B cell (primary cell): Measurements from ENCODE around the gene LCE5A. TPM values are rescaled to one million over a fixed set of nuclear protein-coding genes. Genes with fewer than 3 reads are reported as not detected.

Experiments
- ATAC-seq: fragments of 200-7000 bp; cut with Tn5 transposase; one replicate; pipeline ENCODE4 v1.10.0; 2021; ENCODE audit warnings: low read depth, mild to moderate bottlenecking, moderate number of reproducible peaks, moderate library complexity
- CTCF ChIA-PET: fragments of 350-600 bp; sonication (Branson Sonifier 250); formaldehyde crosslinking; loops from one replicate; lab custom pipeline; 2021; ENCODE audit warnings: antibody characterized with exemption, inconsistent platforms; lab: Charles Lee
- POLR2A ChIA-PET: fragments of 350-600 bp; sonication (Branson Sonifier 250); formaldehyde crosslinking; loops from one replicate; lab custom pipeline; 2021; ENCODE audit warnings: antibody characterized with exemption; lab: Charles Lee
- DNase-seq: peaks from one replicate; pipeline ENCODE4 v3.0.0; 2013
- H2AFZ ChIP-seq: 2 replicates; pipeline ENCODE4 v1.6.1; 2012; ENCODE audit warnings: mild to moderate bottlenecking, low read depth, low read length; ENCODE audit not compliant: insufficient read depth, poor library complexity, severe bottlenecking
- H3K27ac ChIP-seq, 2 donors: 1 replicate in 1 of 2; 2 replicates in 1 of 2; pipeline ENCODE4 v1.5.1; 2012 to 2013; ENCODE audit warnings: low read length in 2 of 2, mild to moderate bottlenecking in 2 of 2, moderate library complexity in 1 of 2
- H3K27me3 ChIP-seq, 4 experiments: fragments of 200-600 bp in 1 of 4; sonication (generic) in 1 of 4; replicated peaks in 1 of 4; 1 replicate in 2 of 4; 2 replicates in 2 of 4; pipeline versions ENCODE4 v1.6.1 to v1.7.0; 2013 to 2016; ENCODE audit warnings: low read length in 3 of 4, mild to moderate bottlenecking in 2 of 4, mixed read lengths in 1 of 4, moderate library complexity in 1 of 4; ENCODE audit not compliant: insufficient read depth in 4 of 4, control insufficient read depth in 3 of 4; ENCODE audit errors: control extremely low read depth in 1 of 4
- H3K36me3 ChIP-seq, 2 experiments: replicated peaks in 1 of 2; 1 replicate in 1 of 2; 2 replicates in 1 of 2; pipeline versions ENCODE4 v1.6.1 to v1.7.1; 2013; ENCODE audit warnings: low read length in 1 of 2; ENCODE audit not compliant: insufficient read depth in 2 of 2, control insufficient read depth in 1 of 2; ENCODE audit errors: control extremely low read depth in 1 of 2, extremely low read depth in 1 of 2
- H3K4me1 ChIP-seq, 2 donors: fragments of 200-600 bp in 1 of 2; sonication (generic) in 1 of 2; 1 replicate in 1 of 2; 2 replicates in 1 of 2; pipeline versions ENCODE4 v1.5.1 to v1.6.1; 2013 to 2017; ENCODE audit warnings: low read length in 2 of 2; ENCODE audit not compliant: control insufficient read depth in 2 of 2, insufficient read depth in 2 of 2
- H3K4me2 ChIP-seq: replicated peaks from 2 replicates; pipeline ENCODE3; 2012; ENCODE audit warnings: mild to moderate bottlenecking, low read depth, low read length; ENCODE audit not compliant: poor library complexity, severe bottlenecking
- H3K4me3 ChIP-seq, 5 experiments: fragments of 200-600 bp in 1 of 5; sonication (generic) in 1 of 5; 1 replicate in 3 of 5; 2 replicates in 2 of 5; pipeline versions ENCODE4 v1.5.1 to v1.7.0; 2011 to 2016; ENCODE audit warnings: low read length in 4 of 5, mild to moderate bottlenecking in 4 of 5, low read depth in 2 of 5, control low read depth in 1 of 5, moderate library complexity in 1 of 5; ENCODE audit not compliant: insufficient read depth in 1 of 5; ENCODE audit errors: control extremely low read depth in 1 of 5, extremely low read depth in 1 of 5
- H3K79me2 ChIP-seq: fragments of 200-600 bp; sonication (generic); one replicate; pipeline ENCODE4 v1.6.0; 2016; ENCODE audit warnings: low read length; ENCODE audit not compliant: control insufficient read depth, insufficient read depth
- H3K9ac ChIP-seq: fragments of 200-600 bp; sonication (generic); 2 replicates; pipeline ENCODE4 v1.6.1; 2017; ENCODE audit warnings: mild to moderate bottlenecking, low read length, moderate library complexity
- H3K9me3 ChIP-seq, 3 donors: one replicate each; pipeline versions ENCODE4 v1.6.1 to v1.7.1; 2013; ENCODE audit warnings: low read length in 2 of 3; ENCODE audit not compliant: control insufficient read depth in 2 of 3, insufficient read depth in 1 of 3; ENCODE audit errors: control extremely low read depth in 1 of 3
- H4K20me1 ChIP-seq: 2 replicates; pipeline ENCODE4 v1.6.0; 2012; ENCODE audit warnings: mild to moderate bottlenecking, low read length; ENCODE audit not compliant: insufficient read depth, control insufficient read depth, poor library complexity, severe bottlenecking
- H3K27ac Mint-ChIP-seq: one replicate; pipeline ENCODE4 v1.8.0; 2021; ENCODE audit warnings: mixed read lengths
- H3K27me3 Mint-ChIP-seq: one replicate; pipeline ENCODE4 v1.8.0; 2021; ENCODE audit warnings: mixed read lengths
- H3K4me1 Mint-ChIP-seq: one replicate; pipeline ENCODE4 v1.8.0; 2021; ENCODE audit warnings: mixed read lengths
- H3K4me3 Mint-ChIP-seq: one replicate; pipeline ENCODE4 v1.8.0; 2021; ENCODE audit warnings: mixed read lengths
- H3K9me3 Mint-ChIP-seq: one replicate; pipeline ENCODE4 v1.8.0; 2022; ENCODE audit warnings: mixed read lengths; ENCODE audit not compliant: insufficient read depth
- CTCF ChIP-seq: fragments of 200-600 bp; IDR thresholded peaks from one replicate; pipeline ENCODE4 v1.8.0; 2022; ENCODE audit warnings: antibody characterized with exemption, mild to moderate bottlenecking
- EZH2 ChIP-seq: IDR thresholded peaks from 2 replicates; pipeline ENCODE4 v1.6.1; 2012; ENCODE audit warnings: borderline replicate concordance, low read depth, mild to moderate bottlenecking, moderate library complexity, low read length; ENCODE audit not compliant: insufficient read depth, poor library complexity, severe bottlenecking
- WGBS: methylation state at CpG from one replicate; pipeline ENCODE4 v1.1.5; 2013; ENCODE audit warnings: missing lambda C conversion rate; ENCODE audit not compliant: insufficient coverage; 5-methylcytosine and 5-hydroxymethylcytosine counted together
- intact Hi-C: fragments of 100-400 bp; cut with micrococcal nuclease; formaldehyde crosslinking; loops from one replicate; pipeline ENCODE4 v1.10.0; 2022
- polyA minus RNA-seq: library from RNA; depleted of rRNA, polyadenylated mRNA; stranded (reverse); fragments of >200 nt; gene quantifications from 2 replicates; pipeline ENCODE4 v1.2.3, GENCODE V29; 2012
- polyA plus RNA-seq: library from polyadenylated mRNA; depleted of rRNA; stranded (reverse); fragments of >200 nt; gene quantifications from 2 replicates; pipeline ENCODE4 v1.2.3, GENCODE V29; 2012
- total RNA-seq, 2 donors: library from RNA; stranded (reverse); fragments of 120-200 nt in 1 of 2; gene quantifications; 1 replicate in 1 of 2; 2 replicates in 1 of 2; pipeline versions ENCODE4 v1.2.3 to v1.2.4, GENCODE V29; 2013 to 2022

The LCE5A gene
- not detected in 2 replicates for total RNA-seq
- total RNA-seq (2013): not detected
- polyA plus RNA-seq: not detected in 2 replicates
- polyA minus RNA-seq: not detected in 2 replicates

- H3K4me3 Mint-ChIP-seq: no peak within 1 kb of the TSS
- H3K27ac ChIP-seq: no peak within 1 kb of the TSS
- H3K27me3 Mint-ChIP-seq: peaks cover 49% of the 10 kb centered on the region
- 98% methylated on average over 3 of the region's 3 CpGs for WGBS
- no peaks in the 10 kb centered on the region for H3K79me2 ChIP-seq
- DNase-seq (no peak), ATAC-seq (no peak)
- H3K4me2 ChIP-seq: no peak within 1 kb of the TSS
- H4K20me1 ChIP-seq: no peaks in the 10 kb centered on the region
- H3K9me3 ChIP-seq: no peaks in the 10 kb centered on the region
- H3K9me3 Mint-ChIP-seq: no peaks in the 10 kb centered on the region
- intact Hi-C loops: no loop called here
- no peak within 1 kb of the TSS for H3K27ac Mint-ChIP-seq
- peaks cover 0 to 22% (median 8%) of the 10 kb centered on the region in 4 experiments for H3K27me3 ChIP-seq
- no peak within 1 kb of the TSS for H2AFZ ChIP-seq
- H3K9ac ChIP-seq: no peak within 1 kb of the TSS
- H3K4me3 ChIP-seq: no peak within 1 kb of the TSS
- ChIA-PET POLR2A (no interaction called here), CTCF (no interaction called here)
- H3K4me1 ChIP-seq: no peaks in the 10 kb centered on the region
- TF ChIP-seq EZH2: no peak
- TF ChIP-seq CTCF: no peak
- H3K36me3 ChIP-seq: no peaks in the 10 kb centered on the region
- peaks cover 2% of the 10 kb centered on the region for H3K4me1 Mint-ChIP-seq
These were observed at the start of gene LCE5A for GRCh38 chr1:152510503-152510902. LCE5A (plus strand) TSS chr1:152510803; CDS start chr1:152511535, 732 bp downstream.

GRCh38 chr1:152461544-152461943 lies 49.1 kb upstream of the LCE5A start:
- H3K4me1 ChIP-seq: peaks cover 14 to 20% of the 10 kb centered on the region in 2 donors
- H3K27ac ChIP-seq: no peak overlapping the region
- Mint-ChIP-seq H3K27me3 (no peaks in the 10 kb centered on the region), H3K4me1 (peaks cover 25% of the 10 kb centered on the region), H3K4me3 (no peak overlapping the region), H3K27ac (peak overlapping the region; percentile 61), H3K9me3 (no peaks in the 10 kb centered on the region)
- H3K27me3 ChIP-seq: peaks cover 0 to 2% (median 0%) of the 10 kb centered on the region in 4 experiments
- POLR2A ChIA-PET: no interaction called here
- WGBS: no CpG with 5 or more reads among the region's 6 CpGs
- peak; percentile 65 for DNase-seq
- H2AFZ ChIP-seq: no peak overlapping the region
- CTCF ChIA-PET: no interaction called here
- H3K4me2 ChIP-seq: no peak overlapping the region
- ATAC-seq: no peak
- H3K9ac ChIP-seq: no peak overlapping the region
- H3K79me2 ChIP-seq: no peaks in the 10 kb centered on the region
- H3K4me3 ChIP-seq: no peak overlapping the region
- H3K36me3 ChIP-seq: no peaks in the 10 kb centered on the region
- H3K9me3 ChIP-seq: peaks cover 0 to 2% (median 0%) of the 10 kb centered on the region in 3 donors
- no peaks in the 10 kb centered on the region for H4K20me1 ChIP-seq
- peak; percentile 66 for TF ChIP-seq CTCF
- no peak for TF ChIP-seq EZH2
- intact Hi-C loops: loop anchor here (1.0 kb wide), 1 partner anchor 21 kb away; no protein-coding TSS in a partner anchor
